WTC11 (cell line): ENCODE results near the gene ZNF48. TPM values are rescaled to one million over a fixed set of nuclear protein-coding genes. Genes with fewer than 3 reads are reported as not detected.

Experiments
- CBFB ChIP-seq: sonication (generic); formaldehyde crosslinking; IDR thresholded peaks from 2 replicates; pipeline ENCODE4 v1.8.1; 2022; ENCODE audit warnings: mild to moderate bottlenecking, low read depth, missing genetic modification reagents
- CREB1 ChIP-seq: sonication (generic); formaldehyde crosslinking; IDR thresholded peaks from 2 replicates; pipeline ENCODE4 v1.8.0; 2023; ENCODE audit warnings: mild to moderate bottlenecking, missing genetic modification reagents
- CREM ChIP-seq: sonication (generic); formaldehyde crosslinking; IDR thresholded peaks from 2 replicates; pipeline ENCODE4 v1.8.1; 2022; ENCODE audit warnings: mild to moderate bottlenecking, missing genetic modification reagents, moderate library complexity
- E2F1 ChIP-seq: sonication (generic); formaldehyde crosslinking; IDR thresholded peaks from 2 replicates; pipeline ENCODE4 v1.8.0; 2022; ENCODE audit warnings: mild to moderate bottlenecking, missing genetic modification reagents
- E2F5 ChIP-seq: sonication (generic); formaldehyde crosslinking; IDR thresholded peaks from 2 replicates; pipeline ENCODE4 v1.8.1; 2022; ENCODE audit warnings: mild to moderate bottlenecking, moderate library complexity, missing genetic modification reagents
- ETV6 ChIP-seq: sonication (generic); formaldehyde crosslinking; IDR thresholded peaks from 2 replicates; pipeline ENCODE4 v1.8.1; 2022; ENCODE audit warnings: mild to moderate bottlenecking, missing genetic modification reagents
- FOXP1 ChIP-seq: sonication (generic); formaldehyde crosslinking; IDR thresholded peaks from 2 replicates; pipeline ENCODE4 v1.8.0; 2022; ENCODE audit warnings: missing genetic modification reagents, mild to moderate bottlenecking, moderate library complexity, borderline replicate concordance
- FOXP4 ChIP-seq: sonication (generic); formaldehyde crosslinking; IDR thresholded peaks from 2 replicates; pipeline ENCODE4 v1.8.0; 2022; ENCODE audit warnings: mild to moderate bottlenecking, missing genetic modification reagents
- HMGXB4 ChIP-seq: sonication (generic); formaldehyde crosslinking; IDR thresholded peaks from 2 replicates; pipeline ENCODE4 v1.8.1; 2023; ENCODE audit warnings: mild to moderate bottlenecking, moderate library complexity, missing genetic modification reagents
- IRF1 ChIP-seq: sonication (generic); formaldehyde crosslinking; IDR thresholded peaks from 2 replicates; pipeline ENCODE4 v1.8.0; 2023; ENCODE audit warnings: missing genetic modification reagents
- MLX ChIP-seq: sonication (generic); formaldehyde crosslinking; IDR thresholded peaks from 2 replicates; pipeline ENCODE4 v1.8.1; 2023; ENCODE audit warnings: mild to moderate bottlenecking, missing genetic modification reagents, moderate library complexity
- NFE2L1 ChIP-seq: sonication (generic); formaldehyde crosslinking; IDR thresholded peaks from 2 replicates; pipeline ENCODE4 v1.8.1; 2023; ENCODE audit warnings: missing genetic modification reagents
- NFYB ChIP-seq: sonication (generic); formaldehyde crosslinking; conservative IDR thresholded peaks from 2 replicates; pipeline ENCODE4 v1.8.0; 2022; ENCODE audit warnings: low read depth, missing genetic modification reagents
- NR1H2 ChIP-seq: sonication (generic); formaldehyde crosslinking; IDR thresholded peaks from 2 replicates; pipeline ENCODE4 v1.9.0; 2021; ENCODE audit warnings: mild to moderate bottlenecking, moderate library complexity, missing genetic modification reagents
- NR2C2 ChIP-seq: sonication (generic); formaldehyde crosslinking; IDR thresholded peaks from 2 replicates; pipeline ENCODE4 v1.8.0; 2022; ENCODE audit warnings: mild to moderate bottlenecking, missing genetic modification reagents
- NR3C1 ChIP-seq: sonication (generic); formaldehyde crosslinking; conservative IDR thresholded peaks from 2 replicates; pipeline ENCODE4 v1.8.1; 2023; ENCODE audit warnings: low read depth, mild to moderate bottlenecking, missing genetic modification reagents
- OVOL2 ChIP-seq: fragments of 250-450 bp; sonication (Bioruptor Pico); IDR thresholded peaks from 2 replicates; pipeline ENCODE4 v1.9.0; 2021; ENCODE audit warnings: mild to moderate bottlenecking, borderline replicate concordance
- SMAD4 ChIP-seq: sonication (generic); formaldehyde crosslinking; IDR thresholded peaks from 2 replicates; pipeline ENCODE4 v1.8.0; 2022; ENCODE audit warnings: mild to moderate bottlenecking, missing genetic modification reagents
- TEAD4 ChIP-seq: sonication (generic); formaldehyde crosslinking; IDR thresholded peaks from 2 replicates; pipeline ENCODE4 v1.8.0; 2022; ENCODE audit warnings: mild to moderate bottlenecking, missing genetic modification reagents
- USF1 ChIP-seq: sonication (generic); formaldehyde crosslinking; IDR thresholded peaks from 2 replicates; pipeline ENCODE4 v1.8.0; 2022; ENCODE audit warnings: mild to moderate bottlenecking, missing genetic modification reagents
- ZBTB21 ChIP-seq: sonication (generic); formaldehyde crosslinking; IDR thresholded peaks from 2 replicates; pipeline ENCODE4 v1.8.1; 2023; ENCODE audit warnings: mild to moderate bottlenecking, missing genetic modification reagents, borderline replicate concordance
- ZNF138 ChIP-seq: sonication (generic); formaldehyde crosslinking; conservative IDR thresholded peaks from 2 replicates; pipeline ENCODE4 v1.8.1; 2022; ENCODE audit warnings: mild to moderate bottlenecking, moderate library complexity, missing genetic modification reagents
- ZNF317 ChIP-seq: sonication (generic); formaldehyde crosslinking; IDR thresholded peaks from 2 replicates; pipeline ENCODE4 v1.8.1; 2023; ENCODE audit warnings: low read depth, mild to moderate bottlenecking, moderate library complexity, missing genetic modification reagents, borderline replicate concordance
- ZNF396 ChIP-seq: fragments of 250-450 bp; sonication (Bioruptor Pico); IDR thresholded peaks from 2 replicates; pipeline ENCODE4 v1.8.0; 2021; ENCODE audit warnings: mild to moderate bottlenecking, moderate library complexity, borderline replicate concordance
- ZNF423 ChIP-seq: fragments of 250-450 bp; sonication (Bioruptor Pico); IDR thresholded peaks from 2 replicates; pipeline ENCODE4 v2.1.2; 2022; ENCODE audit warnings: mild to moderate bottlenecking, moderate library complexity
- ZSCAN18 ChIP-seq: fragments of 250-450 bp; sonication (Bioruptor Pico); IDR thresholded peaks from 2 replicates; pipeline ENCODE4 v2.1.2; 2022; ENCODE audit warnings: mild to moderate bottlenecking, moderate library complexity
- total RNA-seq: library from RNA; stranded (reverse); gene quantifications from 3 replicates; pipeline ENCODE4 v1.2.3, GENCODE V29; 2021

ZNF48 gene
- total RNA-seq, 1 experiment from 2014 or later = 39.3 TPM

GRCh38 chr16:30417529-30418349 is 22.5 kb downstream of the ZNF48 start (continued):
- TF ChIP-seq ZNF317 (CRISPR knock-in tag) (0 out of 2 replicates have a peak, but pooled peaks have one; percentile 51), ZNF423 (no peak), ETV6 (CRISPR knock-in tag) (peak; percentile 96), FOXP1 (CRISPR knock-in tag) (peak; percentile 98), NR2C2 (CRISPR knock-in tag) (peak; percentile 49), NFYB (CRISPR knock-in tag) (no peak; the same call in 1 of the 2 replicates), FOXP4 (CRISPR knock-in tag) (peak; percentile 99), CBFB (CRISPR knock-in tag) (peak; percentile 99), MLX (peak; percentile 84), NR3C1 (CRISPR knock-in tag) (peak; percentile 90), ZNF138 (CRISPR knock-in tag) (peak; percentile 98), SMAD4 (CRISPR knock-in tag) (0 out of 2 replicates have a peak, but pooled peaks have one; percentile 37), NR1H2 (CRISPR knock-in tag) (no peak), ZSCAN18 (CRISPR knock-in tag) (no peak), USF1 (CRISPR knock-in tag) (peak; percentile 74), E2F1 (CRISPR knock-in tag) (peak; percentile 79; the same call in 1 of the 2 replicates), OVOL2 (CRISPR knock-in tag) (no peak), IRF1 (CRISPR knock-in tag) (peak; percentile 61), CREM (CRISPR knock-in tag) (peak; percentile 65), E2F5 (peak; percentile 97), NFE2L1 (peak; percentile 97), TEAD4 (CRISPR knock-in tag) (no peak; the same call in 1 of the 2 replicates), CREB1 (CRISPR knock-in tag) (no peak), ZBTB21 (CRISPR knock-in tag) (0 out of 2 replicates have a peak, but pooled peaks have one; percentile 95), ZNF396 (CRISPR knock-in tag) (no peak), HMGXB4 (CRISPR knock-in tag) (peak; percentile 96)
